ENCODE measurements around the gene TRMO. TPM values are rescaled to one million over a fixed set of nuclear protein-coding genes. Genes with fewer than 3 reads are reported as not detected.

TRMO gene
- total RNA-seq, 1 donor from 2014 or later, result 8.2 TPM

- Histone ChIP-seq H3K4me1 (no peaks in the 10 kb centered on the region), H3K36me3 (peaks cover 4% of the 10 kb centered on the region), H3K27ac (replicated peaks) (no peak overlapping the region), H3K9me3 (replicated peaks) (peaks cover 24% of the 10 kb centered on the region), H3K4me3 (no peak overlapping the region), H3K27me3 (ENCODE audit: low read depth) (peaks cover 82% of the 10 kb centered on the region)
- no peak for TF ChIP-seq CTCF (IDR thresholded peaks at IDR 0.05; ENCODE audit: borderline replicate concordance)
- intact Hi-C loops (cut with micrococcal nuclease), result no loop called here
- DNase-seq, result no peak
Observed at GRCh38 chr9:97864396-97864795, 57.9 kb downstream of the TRMO start.

GRCh38 chr9:97863314-97863713, 59.0 kb downstream of the TRMO start:
- DNase-seq, result no peak
- intact Hi-C loops (cut with micrococcal nuclease), result no loop called here
- no peak for TF ChIP-seq CTCF (IDR thresholded peaks at IDR 0.05; ENCODE audit: borderline replicate concordance)
- H3K27ac ChIP-seq (replicated peaks), result no peak overlapping the region
- no peaks in the 10 kb centered on the region for H3K4me1 ChIP-seq
- peaks cover 84% of the 10 kb centered on the region for H3K27me3 ChIP-seq (ENCODE audit: low read depth)
- no peak overlapping the region for H3K4me3 ChIP-seq
- peaks cover 24% of the 10 kb centered on the region for H3K9me3 ChIP-seq (replicated peaks)
- H3K36me3 ChIP-seq, result peaks cover 4% of the 10 kb centered on the region

- no peak for TF ChIP-seq CTCF (IDR thresholded peaks at IDR 0.05; ENCODE audit: borderline replicate concordance)
- peaks cover 4% of the 10 kb centered on the region for H3K36me3 ChIP-seq
- peaks cover 98% of the 10 kb centered on the region for H3K27me3 ChIP-seq (ENCODE audit: low read depth)
- H3K4me3 ChIP-seq, result no peak overlapping the region
- no peak for DNase-seq
- intact Hi-C loops (cut with micrococcal nuclease), result no loop called here
- H3K27ac ChIP-seq (replicated peaks), result no peak overlapping the region
- peaks cover 10% of the 10 kb centered on the region for H3K4me1 ChIP-seq
- H3K9me3 ChIP-seq (replicated peaks), result peaks cover 12% of the 10 kb centered on the region
Observed at GRCh38 chr9:97861148-97861475, 61.2 kb downstream of the TRMO start.

GRCh38 chr9:97860451-97861147, 61.7 kb downstream of the TRMO start:
- TF ChIP-seq CTCF (IDR thresholded peaks at IDR 0.05; ENCODE audit: borderline replicate concordance), result no peak
- Histone ChIP-seq H3K9me3 (replicated peaks) (peaks cover 7% of the 10 kb centered on the region), H3K4me1 (peaks cover 10% of the 10 kb centered on the region), H3K27me3 (ENCODE audit: low read depth) (peaks cover 98% of the 10 kb centered on the region), H3K27ac (replicated peaks) (no peak overlapping the region), H3K36me3 (no peaks in the 10 kb centered on the region), H3K4me3 (no peak overlapping the region)
- intact Hi-C loops (cut with micrococcal nuclease), result no loop called here
- no peak for DNase-seq

- peaks cover 10% of the 10 kb centered on the region for H3K4me1 ChIP-seq
- intact Hi-C loops (cut with micrococcal nuclease), result no loop called here
- H3K27me3 ChIP-seq (ENCODE audit: low read depth), result peaks cover 100% of the 10 kb centered on the region
- H3K27ac ChIP-seq (replicated peaks), result no peak overlapping the region
- DNase-seq, result no peak
- no peak overlapping the region for H3K4me3 ChIP-seq
- TF ChIP-seq CTCF (IDR thresholded peaks at IDR 0.05; ENCODE audit: borderline replicate concordance), result no peak
- H3K36me3 ChIP-seq, result no peaks in the 10 kb centered on the region
- no peaks in the 10 kb centered on the region for H3K9me3 ChIP-seq (replicated peaks)
Observed at GRCh38 chr9:97859346-97859745, 63.0 kb downstream of the TRMO start.
